GM10266 (cell line): ENCODE results near the gene TSPAN18.

Experiments
- DNase-seq: peaks from one replicate; pipeline ENCODE4 v3.0.0; 2012; ENCODE audit errors: extremely low spot score
- TF ChIP-seq, protein P1 (sequence below): IDR thresholded peaks from 2 replicates; pipeline ENCODE4 v1.5.1; 2012; ENCODE audit warnings: mild to moderate bottlenecking, low read depth; ENCODE audit not compliant: control insufficient read depth, insufficient read depth; ENCODE audit errors: missing control alignments

TSPAN18 gene

DNA sequence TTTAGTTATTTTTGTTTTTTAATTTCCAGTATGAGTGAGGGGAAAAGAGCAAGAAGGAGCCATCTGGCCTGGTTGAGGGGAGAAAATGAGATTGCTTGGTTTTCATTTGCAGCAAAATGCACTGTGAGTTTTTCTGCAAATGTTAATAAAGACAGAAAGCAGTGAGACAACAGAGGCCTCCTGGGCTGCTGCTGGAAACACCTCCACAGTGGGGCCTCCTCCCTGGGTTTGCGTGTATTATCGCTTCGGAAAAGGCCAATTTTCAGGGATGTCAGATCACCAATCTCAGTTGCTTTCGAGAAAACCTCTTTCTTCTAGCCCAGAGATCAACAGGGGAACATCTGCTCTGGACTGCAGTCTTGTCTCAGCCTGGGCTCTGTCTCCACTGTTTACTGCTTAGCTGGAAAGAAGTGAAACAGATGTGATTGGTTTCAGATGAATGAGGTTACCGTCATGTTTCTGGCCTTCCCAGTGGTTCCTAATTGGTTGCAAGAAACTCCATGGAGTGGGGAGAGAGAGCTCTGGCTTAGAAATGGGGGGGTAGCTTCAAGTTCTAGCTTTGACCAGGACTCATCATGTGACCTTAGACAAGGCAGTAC, 17.3 kb downstream of the TSPAN18 start:
- DNase-seq = no peak
- TF ChIP-seq, protein P1, sequence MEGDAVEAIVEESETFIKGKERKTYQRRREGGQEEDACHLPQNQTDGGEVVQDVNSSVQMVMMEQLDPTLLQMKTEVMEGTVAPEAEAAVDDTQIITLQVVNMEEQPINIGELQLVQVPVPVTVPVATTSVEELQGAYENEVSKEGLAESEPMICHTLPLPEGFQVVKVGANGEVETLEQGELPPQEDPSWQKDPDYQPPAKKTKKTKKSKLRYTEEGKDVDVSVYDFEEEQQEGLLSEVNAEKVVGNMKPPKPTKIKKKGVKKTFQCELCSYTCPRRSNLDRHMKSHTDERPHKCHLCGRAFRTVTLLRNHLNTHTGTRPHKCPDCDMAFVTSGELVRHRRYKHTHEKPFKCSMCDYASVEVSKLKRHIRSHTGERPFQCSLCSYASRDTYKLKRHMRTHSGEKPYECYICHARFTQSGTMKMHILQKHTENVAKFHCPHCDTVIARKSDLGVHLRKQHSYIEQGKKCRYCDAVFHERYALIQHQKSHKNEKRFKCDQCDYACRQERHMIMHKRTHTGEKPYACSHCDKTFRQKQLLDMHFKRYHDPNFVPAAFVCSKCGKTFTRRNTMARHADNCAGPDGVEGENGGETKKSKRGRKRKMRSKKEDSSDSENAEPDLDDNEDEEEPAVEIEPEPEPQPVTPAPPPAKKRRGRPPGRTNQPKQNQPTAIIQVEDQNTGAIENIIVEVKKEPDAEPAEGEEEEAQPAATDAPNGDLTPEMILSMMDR = no peak

DNA sequence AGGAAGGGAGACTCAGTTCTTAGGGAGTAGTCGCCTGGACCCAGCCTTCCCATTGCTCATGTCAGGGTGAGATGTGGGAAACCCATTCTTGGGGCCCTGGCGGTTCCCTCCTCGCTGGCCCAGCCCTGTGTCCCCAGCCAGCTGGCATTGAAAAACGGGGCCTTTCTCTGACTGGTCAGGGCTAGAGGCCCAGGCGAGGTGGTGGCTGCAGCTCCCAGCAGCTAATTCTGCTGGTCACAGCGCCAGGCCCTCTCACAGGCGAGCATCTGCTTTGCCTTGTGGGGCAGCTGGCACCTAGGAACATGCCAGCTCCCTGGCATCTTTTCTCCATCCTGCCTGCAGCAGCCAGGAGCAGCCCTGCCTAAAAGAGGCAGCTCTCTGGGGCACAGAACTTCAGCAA, 20.1 kb downstream of the TSPAN18 start:
- TF ChIP-seq, protein P1 = no peak
- DNase-seq = no peak

DNA sequence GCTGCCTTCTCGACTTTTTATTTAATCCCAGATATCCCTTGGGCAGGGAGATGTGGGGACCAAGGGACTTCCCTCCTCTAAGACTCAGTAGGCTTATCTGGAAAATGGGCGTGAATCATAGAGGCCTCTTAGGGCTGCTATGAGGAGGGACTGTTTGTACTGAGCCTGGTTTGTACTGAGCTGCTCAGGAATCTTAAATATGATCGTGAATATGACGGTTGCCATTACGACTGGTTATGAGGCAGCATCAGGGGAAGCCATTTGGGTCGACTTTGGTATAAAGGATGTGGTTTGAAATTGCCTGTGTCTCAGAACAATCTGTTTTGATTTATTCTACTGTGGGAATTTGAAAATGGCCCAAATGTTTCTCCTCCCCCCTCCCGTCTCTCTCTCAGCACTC, 20.6 kb downstream of the TSPAN18 start:
- DNase-seq = no peak
- TF ChIP-seq, protein P1 = no peak

DNA sequence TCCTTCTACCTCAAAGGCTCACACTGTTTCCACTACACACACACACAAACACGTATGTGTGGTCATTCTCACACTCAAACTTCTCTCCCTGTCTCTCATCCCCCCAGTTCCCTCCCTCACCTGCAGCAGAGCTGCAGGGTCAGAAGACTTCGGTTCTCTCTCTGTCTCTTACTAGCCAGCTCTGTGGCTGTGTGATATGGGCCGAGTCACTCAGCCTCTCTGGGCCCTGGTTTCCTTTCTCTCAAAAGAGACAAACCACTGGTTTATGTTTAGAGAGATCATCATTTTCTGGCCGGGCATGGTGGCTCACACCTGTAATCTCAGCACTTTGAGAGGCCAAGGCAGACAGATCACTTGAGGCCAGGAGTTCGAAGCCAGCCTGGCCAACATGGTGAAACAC, 21.1 kb downstream of the TSPAN18 start:
- DNase-seq = no peak
- TF ChIP-seq, protein P1 = no peak

DNA sequence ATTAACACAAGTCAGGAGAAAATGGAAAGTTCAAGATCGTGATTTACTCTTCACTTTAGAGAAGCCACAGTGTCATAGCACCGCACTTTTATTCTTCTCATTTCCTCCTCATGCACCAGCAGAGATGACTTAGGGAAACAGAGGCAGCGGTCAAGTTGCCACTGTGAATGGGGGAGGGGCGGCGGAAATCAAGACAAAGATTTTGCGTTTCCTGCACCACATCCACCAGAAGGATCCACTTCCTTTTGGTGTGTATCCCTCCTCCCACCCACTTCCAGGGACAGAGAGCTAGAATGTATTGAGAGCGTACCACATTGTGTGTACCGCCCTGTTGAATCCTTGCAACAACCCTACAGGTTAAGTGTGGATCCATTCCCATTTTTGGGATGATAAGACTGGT, 21.8 kb downstream of the TSPAN18 start:
- TF ChIP-seq, protein P1 = no peak

DNA sequence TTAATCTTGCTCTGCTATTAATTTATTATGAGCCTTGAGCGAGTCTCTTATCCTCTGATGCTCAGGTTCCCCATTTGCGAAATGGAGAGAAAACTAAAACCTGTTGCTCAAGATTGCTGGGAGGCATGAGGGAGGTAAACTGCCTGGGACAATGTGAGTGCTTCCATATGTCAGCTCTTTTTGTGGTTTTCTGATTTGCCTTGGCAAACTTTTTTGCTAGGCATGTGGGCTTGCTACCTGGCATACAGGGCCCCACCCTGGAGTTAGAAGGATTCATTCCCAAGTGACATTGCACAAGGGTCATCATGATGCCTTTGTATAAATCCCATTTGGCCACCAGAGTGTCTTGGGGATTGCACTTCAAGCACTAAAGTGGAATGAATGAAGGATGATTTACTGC, 22.4 kb downstream of the TSPAN18 start:
- no peak for DNase-seq

More for the DNA sequence above, 21.8 kb downstream of the TSPAN18 start:
- no peak for DNase-seq

More for the DNA sequence above, 22.4 kb downstream of the TSPAN18 start:
- TF ChIP-seq, protein P1 = no peak
